HEK293 (cell line): ENCODE measurements around the gene PHACTR3.

Experiments used
- CTCF ChIA-PET: fragments of 350-600 bp; formaldehyde crosslinking; extraction: SDS; loops from one replicate; lab custom pipeline; 2021; ENCODE audit warnings: antibody characterized with exemption; lab: Yijun Ruan, JAX
- POLR2A ChIA-PET: fragments of 300-600 bp; formaldehyde crosslinking; extraction: SDS; loops from one replicate; lab custom pipeline; 2020; ENCODE audit warnings: antibody characterized with exemption, inconsistent platforms; lab: Yijun Ruan, JAX
- H3K27ac ChIP-seq: fragments of 200-500 bp; sonication (Bioruptor generic); 2 replicates; pipeline ENCODE4 v1.5.1; 2014; ENCODE audit warnings: low read depth, low read length, control low read depth, inconsistent platforms; ENCODE audit errors: extremely low read depth
- H3K36me3 ChIP-seq, 2 experiments: fragments of 200-500 bp in 1 of 2; sonication (Bioruptor generic) in 1 of 2; 1 replicate in 1 of 2; 2 replicates in 1 of 2; pipeline ENCODE4 v1.5.1; 2014 to 2017; ENCODE audit warnings: inconsistent platforms in 2 of 2, low read length in 2 of 2; ENCODE audit not compliant: control insufficient read depth in 2 of 2, insufficient read depth in 1 of 2
- H3K4me1 ChIP-seq: fragments of 200-500 bp; sonication (Bioruptor generic); 2 replicates; pipeline ENCODE4 v1.5.1; 2014; ENCODE audit warnings: mild to moderate bottlenecking, low read length, inconsistent platforms; ENCODE audit not compliant: control insufficient read depth, insufficient read depth
- H3K4me3 ChIP-seq: 2 replicates; pipeline ENCODE4 v1.5.1; 2011; ENCODE audit warnings: low read depth, mild to moderate bottlenecking, control low read depth, low read length, moderate library complexity
- H3K9me3 ChIP-seq: fragments of 200-500 bp; sonication (Bioruptor generic); 2 replicates; pipeline ENCODE4 v1.5.1; 2014; ENCODE audit warnings: low read depth, low read length, inconsistent platforms; ENCODE audit not compliant: control insufficient read depth, insufficient read depth
- KLF7 ChIP-seq: fragments of 450-650 bp; formaldehyde crosslinking; IDR thresholded peaks from 2 replicates; pipeline ENCODE4 v1.5.1; 2016; ENCODE audit warnings: missing biosample characterization, missing genetic modification characterization, borderline replicate concordance
- OVOL3 ChIP-seq: fragments of 450-650 bp; formaldehyde crosslinking; IDR thresholded peaks from 2 replicates; pipeline ENCODE4 v1.5.1; 2016; ENCODE audit warnings: missing biosample characterization, missing genetic modification characterization
- SCRT1 ChIP-seq: fragments of 450-650 bp; formaldehyde crosslinking; IDR thresholded peaks from 2 replicates; pipeline ENCODE4 v1.5.1; 2016; ENCODE audit warnings: missing biosample characterization, missing genetic modification characterization, borderline replicate concordance
- ZBTB7A ChIP-seq: fragments of 450-650 bp; formaldehyde crosslinking; IDR thresholded peaks from 2 replicates; pipeline ENCODE4 v1.5.1; 2016; ENCODE audit warnings: low read depth, missing biosample characterization, missing genetic modification characterization
- ZNF155 ChIP-seq: fragments of 450-650 bp; formaldehyde crosslinking; IDR thresholded peaks from 2 replicates; pipeline ENCODE4 v1.5.1; 2016; ENCODE audit warnings: missing biosample characterization, missing genetic modification characterization
- ZNF354C ChIP-seq: fragments of 450-650 bp; formaldehyde crosslinking; IDR thresholded peaks from 2 replicates; pipeline ENCODE4 v1.5.1; 2016; ENCODE audit warnings: missing biosample characterization, missing genetic modification characterization, low read depth, borderline replicate concordance
- ZNF473 ChIP-seq: fragments of 450-650 bp; formaldehyde crosslinking; IDR thresholded peaks from 2 replicates; pipeline ENCODE4 v1.5.1; 2017; ENCODE audit warnings: missing biosample characterization, missing genetic modification characterization
- ZNF514 ChIP-seq: fragments of 450-650 bp; formaldehyde crosslinking; IDR thresholded peaks from 2 replicates; pipeline ENCODE4 v1.5.1; 2016; ENCODE audit warnings: missing biosample characterization, missing genetic modification characterization
- ZNF596 ChIP-seq: fragments of 450-650 bp; IDR thresholded peaks from 2 replicates; pipeline ENCODE4 v1.5.0; 2018; ENCODE audit warnings: missing biosample characterization, mild to moderate bottlenecking, missing genetic modification characterization, moderate library complexity
- ZSCAN23 ChIP-seq: fragments of 450-650 bp; formaldehyde crosslinking; IDR thresholded peaks from 2 replicates; pipeline ENCODE4 v1.5.1; 2016; ENCODE audit warnings: missing biosample characterization, missing genetic modification characterization
- TF ChIP-seq, protein P1 (sequence below): fragments of 450-650 bp; formaldehyde crosslinking; IDR thresholded peaks from 2 replicates; pipeline ENCODE4 v1.5.1; 2016; ENCODE audit warnings: missing biosample characterization, missing genetic modification characterization
- TF ChIP-seq, protein P2 (sequence below): fragments of 450-650 bp; formaldehyde crosslinking; IDR thresholded peaks from 2 replicates; pipeline ENCODE4 v1.5.1; 2016; ENCODE audit warnings: missing biosample characterization, missing genetic modification characterization
- TF ChIP-seq, protein P3 (sequence below): sonication (generic); formaldehyde crosslinking; IDR thresholded peaks from 2 replicates; pipeline ENCODE4 v1.8.1; 2022; ENCODE audit warnings: mild to moderate bottlenecking, moderate library complexity, missing genetic modification reagents
- TF ChIP-seq, protein P4 (sequence below): fragments of 450-650 bp; formaldehyde crosslinking; IDR thresholded peaks from 2 replicates; pipeline ENCODE4 v1.5.1; 2017; ENCODE audit warnings: missing biosample characterization, missing genetic modification characterization
- TF ChIP-seq, protein P5 (sequence below): fragments of 450-650 bp; formaldehyde crosslinking; conservative IDR thresholded peaks from 2 replicates; pipeline ENCODE4 v1.5.1; 2016; ENCODE audit warnings: low read depth, missing biosample characterization, missing genetic modification characterization
- TF ChIP-seq, protein P6 (sequence below): fragments of 450-650 bp; formaldehyde crosslinking; IDR thresholded peaks from 2 replicates; pipeline ENCODE4 v1.5.1; 2017; ENCODE audit warnings: missing biosample characterization, missing genetic modification characterization

Gene PHACTR3

DNA sequence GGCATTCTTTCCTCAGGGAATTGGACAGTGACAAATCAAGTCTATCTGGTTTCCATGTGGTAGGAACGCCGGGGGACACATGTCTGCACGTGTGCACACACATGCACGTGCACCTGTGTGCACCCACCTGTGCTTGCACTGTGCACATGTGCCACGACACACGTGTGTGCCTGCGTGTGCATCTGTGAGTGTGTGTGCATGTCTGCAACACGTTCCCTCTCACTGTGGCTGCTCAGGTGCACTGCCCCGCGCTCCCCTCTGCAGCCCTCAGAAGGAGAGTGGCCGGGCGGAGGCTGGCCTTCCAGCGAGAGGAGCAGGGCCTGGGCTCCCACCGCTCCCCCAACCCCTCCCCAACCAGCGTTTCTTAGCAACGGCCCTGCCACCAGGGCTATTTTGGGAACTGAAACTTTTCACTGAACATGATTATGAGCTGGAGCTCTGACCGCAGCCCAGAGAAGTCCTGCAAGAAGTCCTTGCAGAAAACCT lies 147.8 kb downstream of the PHACTR3 start:
- TF ChIP-seq, protein P1, sequence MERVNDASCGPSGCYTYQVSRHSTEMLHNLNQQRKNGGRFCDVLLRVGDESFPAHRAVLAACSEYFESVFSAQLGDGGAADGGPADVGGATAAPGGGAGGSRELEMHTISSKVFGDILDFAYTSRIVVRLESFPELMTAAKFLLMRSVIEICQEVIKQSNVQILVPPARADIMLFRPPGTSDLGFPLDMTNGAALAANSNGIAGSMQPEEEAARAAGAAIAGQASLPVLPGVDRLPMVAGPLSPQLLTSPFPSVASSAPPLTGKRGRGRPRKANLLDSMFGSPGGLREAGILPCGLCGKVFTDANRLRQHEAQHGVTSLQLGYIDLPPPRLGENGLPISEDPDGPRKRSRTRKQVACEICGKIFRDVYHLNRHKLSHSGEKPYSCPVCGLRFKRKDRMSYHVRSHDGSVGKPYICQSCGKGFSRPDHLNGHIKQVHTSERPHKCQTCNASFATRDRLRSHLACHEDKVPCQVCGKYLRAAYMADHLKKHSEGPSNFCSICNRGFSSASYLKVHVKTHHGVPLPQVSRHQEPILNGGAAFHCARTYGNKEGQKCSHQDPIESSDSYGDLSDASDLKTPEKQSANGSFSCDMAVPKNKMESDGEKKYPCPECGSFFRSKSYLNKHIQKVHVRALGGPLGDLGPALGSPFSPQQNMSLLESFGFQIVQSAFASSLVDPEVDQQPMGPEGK (tag by site-specific recombination) = no peak
- TF ChIP-seq, protein P2, sequence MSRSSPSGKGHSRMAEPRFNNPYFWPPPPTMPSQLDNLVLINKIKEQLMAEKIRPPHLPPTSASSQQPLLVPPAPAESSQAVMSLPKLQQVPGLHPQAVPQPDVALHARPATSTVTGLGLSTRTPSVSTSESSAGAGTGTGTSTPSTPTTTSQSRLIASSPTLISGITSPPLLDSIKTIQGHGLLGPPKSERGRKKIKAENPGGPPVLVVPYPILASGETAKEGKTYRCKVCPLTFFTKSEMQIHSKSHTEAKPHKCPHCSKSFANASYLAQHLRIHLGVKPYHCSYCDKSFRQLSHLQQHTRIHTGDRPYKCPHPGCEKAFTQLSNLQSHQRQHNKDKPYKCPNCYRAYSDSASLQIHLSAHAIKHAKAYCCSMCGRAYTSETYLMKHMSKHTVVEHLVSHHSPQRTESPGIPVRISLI (tag by site-specific recombination) = no peak
- TF ChIP-seq, protein P3, sequence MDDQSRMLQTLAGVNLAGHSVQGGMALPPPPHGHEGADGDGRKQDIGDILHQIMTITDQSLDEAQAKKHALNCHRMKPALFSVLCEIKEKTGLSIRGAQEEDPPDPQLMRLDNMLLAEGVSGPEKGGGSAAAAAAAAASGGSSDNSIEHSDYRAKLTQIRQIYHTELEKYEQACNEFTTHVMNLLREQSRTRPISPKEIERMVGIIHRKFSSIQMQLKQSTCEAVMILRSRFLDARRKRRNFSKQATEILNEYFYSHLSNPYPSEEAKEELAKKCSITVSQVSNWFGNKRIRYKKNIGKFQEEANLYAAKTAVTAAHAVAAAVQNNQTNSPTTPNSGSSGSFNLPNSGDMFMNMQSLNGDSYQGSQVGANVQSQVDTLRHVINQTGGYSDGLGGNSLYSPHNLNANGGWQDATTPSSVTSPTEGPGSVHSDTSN = no peak
- no peak for TF ChIP-seq ZNF354C (tag by site-specific recombination)
- no peak for TF ChIP-seq OVOL3 (tag by site-specific recombination)
- TF ChIP-seq KLF7 = no peak
- TF ChIP-seq ZNF596 = no peak
- TF ChIP-seq, protein P4, sequence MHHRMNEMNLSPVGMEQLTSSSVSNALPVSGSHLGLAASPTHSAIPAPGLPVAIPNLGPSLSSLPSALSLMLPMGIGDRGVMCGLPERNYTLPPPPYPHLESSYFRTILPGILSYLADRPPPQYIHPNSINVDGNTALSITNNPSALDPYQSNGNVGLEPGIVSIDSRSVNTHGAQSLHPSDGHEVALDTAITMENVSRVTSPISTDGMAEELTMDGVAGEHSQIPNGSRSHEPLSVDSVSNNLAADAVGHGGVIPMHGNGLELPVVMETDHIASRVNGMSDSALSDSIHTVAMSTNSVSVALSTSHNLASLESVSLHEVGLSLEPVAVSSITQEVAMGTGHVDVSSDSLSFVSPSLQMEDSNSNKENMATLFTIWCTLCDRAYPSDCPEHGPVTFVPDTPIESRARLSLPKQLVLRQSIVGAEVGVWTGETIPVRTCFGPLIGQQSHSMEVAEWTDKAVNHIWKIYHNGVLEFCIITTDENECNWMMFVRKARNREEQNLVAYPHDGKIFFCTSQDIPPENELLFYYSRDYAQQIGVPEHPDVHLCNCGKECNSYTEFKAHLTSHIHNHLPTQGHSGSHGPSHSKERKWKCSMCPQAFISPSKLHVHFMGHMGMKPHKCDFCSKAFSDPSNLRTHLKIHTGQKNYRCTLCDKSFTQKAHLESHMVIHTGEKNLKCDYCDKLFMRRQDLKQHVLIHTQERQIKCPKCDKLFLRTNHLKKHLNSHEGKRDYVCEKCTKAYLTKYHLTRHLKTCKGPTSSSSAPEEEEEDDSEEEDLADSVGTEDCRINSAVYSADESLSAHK (tag by site-specific recombination) = no peak
- no peak for TF ChIP-seq SCRT1 (tag by site-specific recombination)
- no peak for TF ChIP-seq ZNF514 (tag by site-specific recombination)
- TF ChIP-seq ZBTB7A = no peak
- TF ChIP-seq, protein P5, sequence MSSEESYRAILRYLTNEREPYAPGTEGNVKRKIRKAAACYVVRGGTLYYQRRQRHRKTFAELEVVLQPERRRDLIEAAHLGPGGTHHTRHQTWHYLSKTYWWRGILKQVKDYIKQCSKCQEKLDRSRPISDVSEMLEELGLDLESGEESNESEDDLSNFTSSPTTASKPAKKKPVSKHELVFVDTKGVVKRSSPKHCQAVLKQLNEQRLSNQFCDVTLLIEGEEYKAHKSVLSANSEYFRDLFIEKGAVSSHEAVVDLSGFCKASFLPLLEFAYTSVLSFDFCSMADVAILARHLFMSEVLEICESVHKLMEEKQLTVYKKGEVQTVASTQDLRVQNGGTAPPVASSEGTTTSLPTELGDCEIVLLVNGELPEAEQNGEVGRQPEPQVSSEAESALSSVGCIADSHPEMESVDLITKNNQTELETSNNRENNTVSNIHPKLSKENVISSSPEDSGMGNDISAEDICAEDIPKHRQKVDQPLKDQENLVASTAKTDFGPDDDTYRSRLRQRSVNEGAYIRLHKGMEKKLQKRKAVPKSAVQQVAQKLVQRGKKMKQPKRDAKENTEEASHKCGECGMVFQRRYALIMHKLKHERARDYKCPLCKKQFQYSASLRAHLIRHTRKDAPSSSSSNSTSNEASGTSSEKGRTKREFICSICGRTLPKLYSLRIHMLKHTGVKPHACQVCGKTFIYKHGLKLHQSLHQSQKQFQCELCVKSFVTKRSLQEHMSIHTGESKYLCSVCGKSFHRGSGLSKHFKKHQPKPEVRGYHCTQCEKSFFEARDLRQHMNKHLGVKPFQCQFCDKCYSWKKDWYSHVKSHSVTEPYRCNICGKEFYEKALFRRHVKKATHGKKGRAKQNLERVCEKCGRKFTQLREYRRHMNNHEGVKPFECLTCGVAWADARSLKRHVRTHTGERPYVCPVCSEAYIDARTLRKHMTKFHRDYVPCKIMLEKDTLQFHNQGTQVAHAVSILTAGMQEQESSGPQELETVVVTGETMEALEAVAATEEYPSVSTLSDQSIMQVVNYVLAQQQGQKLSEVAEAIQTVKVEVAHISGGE (tag by site-specific recombination) = no peak
- no peak for TF ChIP-seq ZSCAN23 (tag by site-specific recombination)
- no peak for TF ChIP-seq ZNF155 (tag by site-specific recombination)
- TF ChIP-seq, protein P6, sequence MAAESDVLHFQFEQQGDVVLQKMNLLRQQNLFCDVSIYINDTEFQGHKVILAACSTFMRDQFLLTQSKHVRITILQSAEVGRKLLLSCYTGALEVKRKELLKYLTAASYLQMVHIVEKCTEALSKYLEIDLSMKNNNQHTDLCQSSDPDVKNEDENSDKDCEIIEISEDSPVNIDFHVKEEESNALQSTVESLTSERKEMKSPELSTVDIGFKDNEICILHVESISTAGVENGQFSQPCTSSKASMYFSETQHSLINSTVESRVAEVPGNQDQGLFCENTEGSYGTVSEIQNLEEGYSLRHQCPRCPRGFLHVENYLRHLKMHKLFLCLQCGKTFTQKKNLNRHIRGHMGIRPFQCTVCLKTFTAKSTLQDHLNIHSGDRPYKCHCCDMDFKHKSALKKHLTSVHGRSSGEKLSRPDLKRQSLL (tag by site-specific recombination) = no peak
- no peak for TF ChIP-seq ZNF473 (tag by site-specific recombination)
- TF ChIP-seq, all 188 proteins: peak for 0
- H3K27ac ChIP-seq = no peak overlapping the region
- H3K4me3 ChIP-seq = no peak overlapping the region
- no peaks in the 10 kb centered on the region for H3K36me3 ChIP-seq
- POLR2A ChIA-PET = no interaction called here
- CTCF ChIA-PET = interaction anchor here (2.5 to 5.2 kb wide), 3 partner anchors 155 to 181 kb away, joined by 15 to 53 read pairs (median 18); no protein-coding TSS in a partner anchor
- no peaks in the 10 kb centered on the region for H3K9me3 ChIP-seq
- H3K4me1 ChIP-seq = no peaks in the 10 kb centered on the region
